Measurements from ENCODE around the gene SPEG. TPM values are rescaled to one million over a fixed set of nuclear protein-coding genes. Genes with fewer than 3 reads are reported as not detected.
A peak's percentile ranks its signal among the peaks of the same experiment; 100 is the strongest.

Gene SPEG
- total and polyA plus RNA-seq, 2 of the 8 experiments (the other 6 are each of a cell fraction or from before 2014, with no cell fraction given): 19.9 to 32.0 TPM

GRCh38 chr2:219387306-219388120 is 47.1 kb upstream of the SPEG start, which contains the start of gene DNPEP:
Gene DNPEP (minus strand): TSS chr2:219387912. CDS start chr2:219387794, 118 bp downstream.
- CTCF ChIA-PET (ENCODE audit: partially characterized antibody): interaction anchor here (0.6 to 8.0 kb wide), 17 partner anchors 14 to 173 kb away, joined by 3 to 142 read pairs (median 6); partner anchors contain the start of gene SPEG
- FAIRE-seq (no peak), DNase-seq (ENCODE audit: low read depth in 1 of 2, low spot score in 2 of 2) (peak in 1 of 2 experiments; percentile 96)
- no peak within 1 kb of the TSS for H2BK120ac ChIP-seq (replicated peaks; ENCODE audit: low read depth, low read length)
- H4K20me1 ChIP-seq (replicated peaks in 1 of 2; ENCODE audit: control insufficient read depth in 1 of 2, insufficient read depth in 2 of 2, low read length in 2 of 2): peaks cover 0 to 3% of the 10 kb centered on the region in 2 experiments
- H3K4ac ChIP-seq (replicated peaks; ENCODE audit: insufficient read length, low read depth, low read length): no peak within 1 kb of the TSS
- peak within 1 kb of the TSS; percentile 31 to 85 (median 59) for H3K9ac ChIP-seq (replicated peaks in 1 of 4; ENCODE audit: extremely low read depth in 1 of 4, low read depth in 3 of 4, low read length in 3 of 4)
- peak within 1 kb of the TSS; percentile 69; the same call in 1 of the 2 replicates for H4K8ac ChIP-seq (ENCODE audit: extremely low read depth, insufficient read depth, low read length)
- H3K14ac ChIP-seq (ENCODE audit: insufficient read length): no peak within 1 kb of the TSS
- H3K9me3 ChIP-seq (ENCODE audit: insufficient read depth in 2 of 2, low read depth in 1 of 2, low read length in 1 of 2): no peaks in the 10 kb centered on the region
- H3K27me3 ChIP-seq (replicated peaks in 1 of 4; ENCODE audit: control insufficient read depth in 3 of 4, extremely low read depth in 1 of 4, insufficient read depth in 3 of 4, low read length in 3 of 4): no peaks in the 10 kb centered on the region; a peak in 1 of 7 replicates
- peaks cover 3% of the 10 kb centered on the region for H3K23me2 ChIP-seq (ENCODE audit: low read depth, low read length)
- H2BK5ac ChIP-seq (ENCODE audit: low read depth, low read length): no peak within 1 kb of the TSS
- no peaks in the 10 kb centered on the region for H3K79me2 ChIP-seq (ENCODE audit: control insufficient read depth in 1 of 2, insufficient read depth in 2 of 2, low read length in 2 of 2)
- H3K4me1 ChIP-seq (replicated peaks in 1 of 4; ENCODE audit: control insufficient read depth in 3 of 4, insufficient read depth in 4 of 4, low read length in 3 of 4): peaks cover 0 to 14% (median 4%) of the 10 kb centered on the region in 4 experiments; a peak in 5 of 7 replicates
- no peak within 1 kb of the TSS for H4K91ac ChIP-seq (replicated peaks; ENCODE audit: insufficient read length, low read length)
- no peak within 1 kb of the TSS for H2BK15ac ChIP-seq (ENCODE audit: low read length)
- H4K5ac ChIP-seq (ENCODE audit: insufficient read length, low read depth, low read length): peak within 1 kb of the TSS; percentile 48
- H2AK5ac ChIP-seq (ENCODE audit: low read depth, low read length): no peak within 1 kb of the TSS
- peak within 1 kb of the TSS; percentile 58; the same call in 1 of the 2 replicates for H3K27ac ChIP-seq (ENCODE audit: low read depth, low read length)
- H3K18ac ChIP-seq (ENCODE audit: extremely low read depth, low read length): peak within 1 kb of the TSS; percentile 78
- peak within 1 kb of the TSS; percentile 42 for H3K56ac ChIP-seq (replicated peaks; ENCODE audit: insufficient read length, low read depth, low read length)
- H2AFZ ChIP-seq (ENCODE audit: low read length): peak within 1 kb of the TSS; percentile 89
- H3K23ac ChIP-seq (ENCODE audit: insufficient read length): no peak within 1 kb of the TSS
- H3K4me3 ChIP-seq (ENCODE audit: extremely low read depth in 1 of 4, insufficient read depth in 2 of 4, low read depth in 3 of 4, low read length in 4 of 4): peak within 1 kb of the TSS; percentile 82 to 99 (median 84)
- H2BK20ac ChIP-seq (ENCODE audit: low read length): no peak within 1 kb of the TSS
- POLR2A ChIA-PET (ENCODE audit: partially characterized antibody): interaction anchor here (0.7 to 2.0 kb wide), 11 partner anchors 9 to 143 kb away, joined by 3 to 8 read pairs (median 3); partner anchors contain the start of genes GLB1L and STK16
- H2BK12ac ChIP-seq (ENCODE audit: low read depth, low read length): no peak within 1 kb of the TSS
- H3K79me1 ChIP-seq (ENCODE audit: low read depth, low read length): peaks cover 2% of the 10 kb centered on the region
- peak within 1 kb of the TSS; percentile 84 to 86 for H3K4me2 ChIP-seq (ENCODE audit: insufficient read depth in 1 of 2, low read depth in 2 of 2, low read length in 2 of 2)
- WGBS, 2 experiments (ENCODE audit: extremely low coverage in 1 of 2, insufficient coverage in 1 of 2, insufficient read length in 1 of 2, insufficient replicate concordance in 2 of 2, low coverage in 1 of 2, low lambda C conversion rate in 2 of 2, missing lambda C conversion rate in 1 of 2): 2% methylated on average over 12 of the region's 76 CpGs; no CpG with 5 or more reads in 1 of the 2 experiments
- peaks cover 8 to 19% (median 13%) of the 10 kb centered on the region in 4 experiments; a peak in 7 of 8 replicates for H3K36me3 ChIP-seq (ENCODE audit: control insufficient read depth in 2 of 4, insufficient read depth in 4 of 4, low read length in 3 of 4)
- TF ChIP-seq NRF1 (IDR thresholded peaks at IDR 0.05; ENCODE audit: low read depth, low read length): no peak
- peak; percentile 50 for TF ChIP-seq TAF1 (IDR thresholded peaks at IDR 0.05; ENCODE audit: low read depth, low read length)
- TF ChIP-seq SIX5 (IDR thresholded peaks at IDR 0.05; ENCODE audit: low read depth, low read length): no peak
- TF ChIP-seq TEAD4 (IDR thresholded peaks at IDR 0.05; ENCODE audit: low read depth, low read length): 0 out of 2 replicates have a peak, but pooled peaks have one; percentile 1
- TF ChIP-seq EP300 (IDR thresholded peaks at IDR 0.05; ENCODE audit: borderline replicate concordance in 1 of 2, low read depth in 2 of 2, low read length in 2 of 2): no peak
- TF ChIP-seq YY1 (IDR thresholded peaks at IDR 0.05; ENCODE audit: low read depth, low read length): no peak
- TF ChIP-seq SP4 (IDR thresholded peaks at IDR 0.05; ENCODE audit: low read length): peak; percentile 98
- 0 out of 2 replicates have a peak, but pooled peaks have one; percentile 15 for TF ChIP-seq E2F6 (IDR thresholded peaks at IDR 0.05)
- TF ChIP-seq GTF2F1 (IDR thresholded peaks at IDR 0.05; ENCODE audit: borderline replicate concordance, low read depth, low read length): no peak
- TF ChIP-seq JUND (IDR thresholded peaks at IDR 0.05; ENCODE audit: low read length): no peak
- TF ChIP-seq SRF (IDR thresholded peaks at IDR 0.05; ENCODE audit: low read depth, low read length): no peak
